ENCODE data around the gene ZBTB7C.

The ZBTB7C gene

DNA sequence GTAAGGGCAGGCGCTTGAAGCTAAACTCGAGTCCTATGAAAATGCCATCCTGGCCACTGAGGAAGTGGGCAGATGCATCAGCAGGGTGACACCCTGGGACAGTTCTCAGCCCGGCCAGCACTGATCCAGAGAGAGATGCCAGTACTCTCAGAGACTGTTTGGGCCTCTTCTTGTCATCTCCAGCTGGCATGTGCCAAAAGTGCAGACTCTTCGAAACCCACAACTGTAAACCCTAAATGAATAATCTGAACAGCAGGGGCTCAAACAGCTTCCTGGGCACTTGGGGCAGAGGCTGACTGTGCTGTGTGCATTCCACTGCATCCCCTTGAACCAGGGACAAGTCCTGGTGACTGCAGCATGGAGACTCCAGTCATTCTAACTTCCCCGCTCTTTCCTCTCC, 274.6 kb downstream of the ZBTB7C start:
- DNase-seq: no peak

DNA sequence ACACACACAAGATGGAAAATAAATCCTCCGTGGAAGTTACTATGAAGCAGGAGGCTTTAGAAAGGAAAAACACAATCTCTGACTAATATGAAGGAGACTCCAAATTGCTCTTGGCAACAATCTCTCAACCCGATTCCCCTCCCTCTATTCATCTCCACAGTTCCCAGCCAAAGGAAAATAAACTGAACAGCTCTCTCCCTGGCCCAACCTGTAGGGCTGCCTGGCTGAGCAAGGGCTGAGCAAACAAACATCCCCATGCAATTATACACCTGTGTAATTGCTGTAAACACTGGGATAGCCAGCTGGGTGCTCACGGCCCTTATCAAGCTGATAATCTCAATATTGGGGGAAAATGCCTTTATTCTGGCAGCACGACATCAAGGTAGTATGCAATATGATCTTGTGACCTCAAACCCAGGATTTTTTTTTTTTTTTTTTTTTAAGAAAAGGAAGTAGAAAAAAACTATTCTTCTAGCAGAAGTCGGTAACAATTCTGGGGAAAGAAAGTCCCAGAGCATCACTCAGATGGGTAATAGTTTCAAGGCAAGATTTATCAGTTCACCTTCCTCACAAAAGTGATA, 275.4 kb downstream of the ZBTB7C start:
- no peak for DNase-seq

DNA sequence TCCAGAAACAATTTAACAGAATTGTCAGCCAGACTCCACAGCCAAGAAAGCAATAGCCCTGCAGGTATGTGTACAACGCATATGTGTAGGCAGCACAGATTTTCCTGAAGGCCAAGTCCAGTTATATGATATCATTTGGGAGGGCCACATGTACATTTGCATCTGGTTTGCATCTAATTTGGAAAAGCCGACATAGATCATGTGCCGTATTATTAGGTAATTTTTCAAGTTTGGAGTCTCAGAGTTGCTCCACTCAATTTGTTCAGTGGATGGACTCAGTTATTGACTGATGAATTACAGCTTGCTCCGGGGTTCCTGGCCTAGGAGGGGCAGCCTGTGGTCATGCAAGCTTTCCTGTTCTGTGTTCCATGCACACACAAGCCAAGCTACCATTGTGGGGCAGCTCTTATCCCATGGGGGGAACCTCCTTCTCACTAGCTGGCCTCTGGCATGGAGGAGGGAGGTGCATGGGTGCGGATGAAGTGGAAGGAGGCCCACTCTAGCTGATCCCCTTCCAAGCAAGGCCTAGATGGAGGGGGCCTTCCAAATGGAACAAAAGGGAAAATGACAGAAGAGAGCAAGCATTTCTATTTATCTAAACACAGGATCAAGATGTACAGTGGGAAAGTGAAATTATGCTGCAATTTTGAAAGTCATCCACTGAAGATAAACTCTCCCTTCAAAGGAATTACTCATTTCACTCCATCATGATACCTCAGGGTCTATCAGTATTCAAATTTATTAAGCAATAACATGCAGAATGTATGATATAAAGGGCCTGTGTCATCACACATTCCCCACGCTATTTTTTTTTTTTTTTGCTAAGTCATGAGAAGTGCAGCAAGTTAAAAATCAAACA, 276.2 kb downstream of the ZBTB7C start:
- DNase-seq: no peak

DNA sequence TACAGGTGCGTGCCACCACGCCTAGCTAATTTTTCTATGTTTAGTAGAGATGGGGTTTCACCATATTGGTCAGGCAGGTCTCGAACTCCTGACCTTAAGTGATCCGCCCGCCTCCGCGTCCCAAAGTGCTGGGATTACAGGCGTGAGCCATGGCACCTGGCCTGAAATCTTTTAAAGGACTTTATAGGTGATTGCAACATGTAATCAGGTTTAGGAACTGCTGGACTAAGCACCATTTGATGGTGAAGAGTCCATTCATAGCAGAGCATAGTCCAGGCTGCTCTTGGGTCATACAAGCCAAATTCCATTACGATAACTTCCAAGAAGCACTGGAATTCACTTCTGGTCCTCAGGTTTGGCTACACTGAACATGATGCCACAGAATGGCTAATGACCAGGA, 278.1 kb downstream of the ZBTB7C start:
- DNase-seq: no peak

DNA sequence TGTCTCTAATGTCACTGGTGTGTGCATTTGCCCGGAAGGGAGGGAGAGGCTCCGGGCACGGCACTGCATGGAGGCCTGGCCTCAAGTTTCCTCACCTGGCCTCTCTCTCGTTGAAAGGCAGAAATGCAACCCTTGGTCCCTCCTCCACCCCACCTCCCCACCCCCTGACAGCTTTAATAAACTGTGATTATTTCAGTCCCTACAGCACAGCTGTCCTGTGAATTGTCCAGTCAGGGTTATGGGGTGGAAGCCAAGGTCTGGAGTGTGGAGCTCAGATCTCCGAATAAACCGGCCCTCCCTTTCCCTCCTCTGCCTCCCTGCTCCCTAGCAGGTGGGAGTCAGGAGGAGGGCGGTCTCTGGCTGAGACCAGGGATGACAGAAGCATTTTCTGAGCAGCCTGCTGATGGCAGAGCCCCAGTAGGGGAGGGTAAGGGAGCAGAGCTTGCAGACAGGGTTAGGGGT, 279.5 kb downstream of the ZBTB7C start:
- no peak for DNase-seq

DNA sequence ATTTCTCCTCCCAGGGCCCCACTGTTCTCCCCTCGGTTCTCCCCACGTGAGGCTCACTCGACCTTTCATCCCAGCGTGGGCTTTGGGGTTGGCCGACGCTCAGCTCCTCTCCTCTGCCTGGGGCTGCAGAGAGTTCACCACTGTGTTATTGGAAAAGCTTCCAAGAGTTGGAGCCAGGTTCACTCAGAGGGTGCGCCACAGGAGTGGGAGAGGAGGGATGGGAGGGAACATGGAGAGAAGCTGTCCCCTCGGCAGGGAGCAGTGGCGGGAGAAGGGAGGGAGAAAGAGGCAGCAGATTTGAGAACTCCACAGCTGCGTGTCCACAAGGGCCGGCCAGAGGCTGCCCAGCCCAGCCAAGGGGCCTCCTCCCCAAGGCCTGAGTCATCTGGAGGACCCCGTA, 281.6 kb downstream of the ZBTB7C start:
- DNase-seq: no peak

DNA sequence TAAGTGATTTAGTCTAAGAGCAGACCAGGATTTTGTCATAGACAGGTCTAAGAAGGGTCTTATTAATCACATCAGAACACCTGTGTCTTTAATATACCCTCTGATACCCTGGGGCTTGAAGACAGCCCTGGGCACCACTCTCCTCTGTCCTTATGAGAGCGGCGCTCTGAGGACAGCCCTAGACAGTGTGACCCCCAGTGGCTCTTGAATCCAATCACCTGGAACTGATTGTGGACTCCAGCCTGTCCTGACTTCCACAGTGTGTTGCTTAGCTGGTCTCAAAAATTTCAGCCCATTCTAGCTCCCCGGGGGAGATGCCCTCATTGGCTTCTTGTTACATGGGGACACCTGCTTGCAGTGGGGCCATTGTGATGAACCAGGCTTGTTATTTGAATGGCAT, 282.9 kb downstream of the ZBTB7C start:
- no peak for DNase-seq

DNA sequence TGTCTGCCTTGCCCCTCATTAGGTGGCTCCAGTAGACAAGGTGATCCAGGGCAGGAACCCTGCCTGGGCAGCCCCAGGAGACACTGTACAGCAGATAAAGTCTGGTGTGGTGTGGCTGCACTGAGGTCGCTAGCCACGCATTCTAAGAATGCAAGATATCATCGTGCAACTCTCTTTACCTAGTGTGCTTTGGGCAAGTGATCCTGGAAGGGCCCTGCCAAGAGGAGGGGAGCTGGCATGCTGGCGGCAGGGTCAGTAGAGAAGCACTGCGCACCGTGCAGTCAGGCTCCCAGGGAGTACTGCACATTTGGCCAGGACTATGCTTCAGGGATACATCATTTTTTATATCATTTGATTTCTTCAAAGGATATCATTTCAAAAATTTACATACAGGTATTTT, 283.5 kb downstream of the ZBTB7C start:
- DNase-seq: no peak

DNA sequence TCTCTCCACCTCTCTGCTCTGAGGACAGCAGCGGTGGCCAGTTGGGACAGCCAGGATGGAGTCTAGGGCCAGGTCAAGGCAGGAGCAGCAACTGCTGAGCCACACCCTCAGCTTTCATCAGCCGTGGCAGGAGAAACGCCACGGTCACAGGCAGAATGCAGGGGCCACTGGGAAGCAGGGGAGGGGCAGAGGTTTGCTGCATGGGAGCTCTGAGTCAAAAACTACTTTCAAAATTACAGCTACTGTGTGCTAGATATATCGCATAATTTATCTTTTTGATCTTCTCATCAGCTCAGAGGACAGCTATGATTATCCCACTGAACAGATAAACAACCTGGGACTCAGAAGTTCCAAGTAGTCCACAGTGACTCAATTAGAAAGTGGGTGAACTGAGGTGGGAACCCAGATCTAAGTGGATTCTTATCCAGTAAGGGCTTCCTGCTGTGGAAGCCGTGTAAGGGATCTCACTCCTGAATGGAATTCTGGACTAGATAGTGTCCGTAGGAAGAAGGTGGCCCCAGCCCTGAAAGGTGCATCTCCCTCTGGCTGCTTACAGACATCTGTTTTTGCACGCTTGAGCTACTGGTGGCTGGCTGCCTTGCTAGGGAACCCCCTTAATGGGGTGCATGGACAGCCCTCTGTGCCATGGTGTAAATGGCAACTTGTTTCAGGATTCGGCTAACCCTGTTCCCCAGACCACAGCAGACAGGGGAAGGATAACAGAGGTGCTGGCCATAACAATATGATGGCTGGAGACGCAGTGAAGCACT, 284.1 kb downstream of the ZBTB7C start:
- no peak for DNase-seq

GRCh38 chr18:48123941-48124340, 285.2 kb downstream of the ZBTB7C start:
- DNase-seq: no peak

GRCh38 chr18:48123324-48123723, 285.9 kb downstream of the ZBTB7C start:
- DNase-seq: no peak

DNA sequence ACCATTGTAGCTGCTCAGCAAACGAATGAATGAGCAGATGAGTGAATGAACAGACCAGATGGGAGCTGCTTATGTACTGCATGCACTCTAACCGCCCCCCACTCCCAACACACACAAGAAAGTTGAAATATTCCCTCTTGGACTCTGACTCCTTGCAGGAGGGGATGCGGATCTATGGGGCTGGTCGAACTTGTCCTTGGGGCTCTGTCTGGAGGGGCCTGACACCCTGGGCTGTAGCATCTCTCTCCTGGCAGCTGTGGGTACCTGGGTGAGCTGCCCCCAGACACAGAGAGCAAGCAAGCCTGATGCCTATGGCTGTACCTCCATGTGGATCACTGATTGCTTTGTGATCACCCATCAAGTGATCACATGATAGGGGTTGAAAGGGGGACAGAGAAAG, 286.4 kb downstream of the ZBTB7C start:
- DNase-seq: no peak

- DNase-seq: no peak
These were observed 286.8 kb downstream of the ZBTB7C start for GRCh38 chr18:48122376-48122775.

GRCh38 chr18:48121752-48122151, 287.4 kb downstream of the ZBTB7C start:
- DNase-seq: no peak

- no peak for DNase-seq
These were observed 290.0 kb downstream of the ZBTB7C start for GRCh38 chr18:48119204-48119603.

DNA sequence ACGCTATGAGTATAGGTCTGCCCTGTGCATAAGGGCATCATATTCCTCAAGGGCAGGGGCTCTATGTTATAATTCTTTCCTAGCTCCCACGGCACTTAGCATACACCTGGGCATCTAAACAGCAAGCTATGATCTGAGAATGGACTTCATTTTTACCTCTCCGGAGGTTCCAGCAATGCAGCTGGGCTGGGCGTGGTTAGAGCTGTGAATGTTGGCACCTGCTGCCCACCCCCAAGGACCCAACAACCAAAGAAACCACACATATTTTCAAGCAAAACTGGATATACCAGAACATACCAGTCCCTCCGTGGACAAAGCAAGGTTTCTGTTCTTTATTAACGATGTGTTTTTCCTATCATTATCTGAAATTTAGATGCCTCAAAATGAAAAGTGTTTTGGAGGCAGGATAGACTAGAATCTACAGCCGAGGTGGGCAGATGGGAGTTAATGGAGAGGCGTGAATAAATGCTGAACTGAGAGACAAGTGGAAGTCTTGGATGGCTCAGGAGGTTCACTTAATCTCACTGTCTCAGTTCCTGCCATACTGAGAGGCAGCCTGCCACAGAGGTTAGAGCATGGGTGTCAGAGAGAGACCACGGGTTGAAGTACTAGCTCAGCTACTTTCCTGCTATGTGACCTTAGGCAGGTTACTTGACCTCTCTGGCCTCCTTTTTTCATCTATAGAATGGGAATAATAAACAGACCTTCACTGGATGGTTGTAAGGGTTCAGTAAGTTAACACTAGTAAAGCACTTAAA, 292.1 kb downstream of the ZBTB7C start:
- DNase-seq: no peak

GRCh38 chr18:48116017-48116416, 293.2 kb downstream of the ZBTB7C start:
- no peak for DNase-seq

- no peak for DNase-seq
These were observed 295.5 kb downstream of the ZBTB7C start for GRCh38 chr18:48113691-48114090.

- no peak for DNase-seq
These were observed 297.6 kb downstream of the ZBTB7C start for GRCh38 chr18:48111587-48111986.

DNA sequence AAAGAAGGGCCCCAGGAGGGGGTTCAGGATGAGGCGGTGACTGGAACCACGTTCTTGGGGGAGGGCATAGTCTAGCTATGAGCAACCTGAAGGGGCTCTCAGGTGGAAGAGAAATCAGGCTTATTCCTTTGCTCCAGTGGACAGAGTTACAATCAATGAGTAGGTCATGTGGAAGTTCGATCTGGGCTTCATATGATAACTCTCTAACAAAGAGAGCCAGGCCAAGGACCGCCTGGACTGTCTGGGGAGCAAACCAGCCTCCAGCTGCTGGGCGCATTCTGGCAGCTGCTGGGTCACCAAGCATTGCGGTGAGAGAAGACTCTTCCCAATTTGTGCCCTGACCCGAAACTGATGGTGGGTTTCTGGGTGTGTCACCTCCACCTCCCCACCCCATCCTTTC, 298.4 kb downstream of the ZBTB7C start:
- DNase-seq: no peak

- no peak for DNase-seq
These were observed 299.2 kb downstream of the ZBTB7C start for GRCh38 chr18:48109961-48110493.

GRCh38 chr18:48108136-48108535, 301.0 kb downstream of the ZBTB7C start:
- DNase-seq: no peak

All from CD4-positive, alpha-beta T cell treated with Interleukin-6 for 4 hours (primary cell).